HFF-Myc (cell line): Measurements from ENCODE around the gene LRIT3.

Experiments used
- DNase-seq: peaks from one replicate; pipeline ENCODE4 v3.0.0-alpha.2; 2011; ENCODE audit warnings: low read depth; ENCODE audit errors: extremely low read depth
- H3K4me3 ChIP-seq: replicated peaks from 2 replicates; pipeline ENCODE4 v1.5.1; 2011; ENCODE audit warnings: low read depth, mild to moderate bottlenecking, control low read depth, low read length
- TF ChIP-seq, protein P1 (sequence below): IDR thresholded peaks from 2 replicates; pipeline ENCODE4 v1.5.1; 2012; ENCODE audit warnings: mild to moderate bottlenecking, low read depth, low read length, control low read depth; ENCODE audit errors: missing control alignments

Gene LRIT3

DNA sequence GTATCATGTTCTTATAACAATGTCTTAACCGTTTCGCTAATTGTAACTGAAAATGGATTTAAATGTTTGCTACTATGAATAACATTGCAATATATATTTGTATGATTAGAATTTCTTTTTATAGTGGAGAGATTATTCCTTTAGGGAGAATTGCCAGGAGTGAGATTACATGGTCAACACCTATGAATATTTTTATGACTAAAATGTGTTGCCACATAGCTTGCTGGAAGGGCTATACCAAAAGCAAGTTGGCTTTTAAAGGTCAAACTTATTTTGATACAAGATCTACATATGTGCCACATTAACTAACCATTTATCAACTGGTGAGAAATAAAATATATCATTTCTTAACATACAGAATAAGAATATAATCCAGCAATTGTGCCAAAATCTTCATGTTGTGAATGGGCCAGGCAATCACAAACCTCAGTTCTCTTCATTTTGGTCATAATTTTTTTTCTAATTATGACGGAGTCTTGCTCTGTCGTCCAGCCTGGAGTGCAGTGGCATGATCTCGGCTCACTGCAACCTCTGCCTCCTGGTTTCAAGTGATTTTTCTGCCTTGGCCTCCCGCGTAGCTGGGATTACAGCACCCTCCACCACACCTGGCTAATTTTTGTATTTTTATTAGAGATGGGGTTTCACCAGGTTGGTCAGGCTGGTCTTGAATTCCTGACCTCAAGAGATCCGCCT, 54.8 kb downstream of the LRIT3 start:
- no peak for DNase-seq
- no peak overlapping the region for H3K4me3 ChIP-seq
- TF ChIP-seq, protein P1, sequence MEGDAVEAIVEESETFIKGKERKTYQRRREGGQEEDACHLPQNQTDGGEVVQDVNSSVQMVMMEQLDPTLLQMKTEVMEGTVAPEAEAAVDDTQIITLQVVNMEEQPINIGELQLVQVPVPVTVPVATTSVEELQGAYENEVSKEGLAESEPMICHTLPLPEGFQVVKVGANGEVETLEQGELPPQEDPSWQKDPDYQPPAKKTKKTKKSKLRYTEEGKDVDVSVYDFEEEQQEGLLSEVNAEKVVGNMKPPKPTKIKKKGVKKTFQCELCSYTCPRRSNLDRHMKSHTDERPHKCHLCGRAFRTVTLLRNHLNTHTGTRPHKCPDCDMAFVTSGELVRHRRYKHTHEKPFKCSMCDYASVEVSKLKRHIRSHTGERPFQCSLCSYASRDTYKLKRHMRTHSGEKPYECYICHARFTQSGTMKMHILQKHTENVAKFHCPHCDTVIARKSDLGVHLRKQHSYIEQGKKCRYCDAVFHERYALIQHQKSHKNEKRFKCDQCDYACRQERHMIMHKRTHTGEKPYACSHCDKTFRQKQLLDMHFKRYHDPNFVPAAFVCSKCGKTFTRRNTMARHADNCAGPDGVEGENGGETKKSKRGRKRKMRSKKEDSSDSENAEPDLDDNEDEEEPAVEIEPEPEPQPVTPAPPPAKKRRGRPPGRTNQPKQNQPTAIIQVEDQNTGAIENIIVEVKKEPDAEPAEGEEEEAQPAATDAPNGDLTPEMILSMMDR, result no peak

DNA sequence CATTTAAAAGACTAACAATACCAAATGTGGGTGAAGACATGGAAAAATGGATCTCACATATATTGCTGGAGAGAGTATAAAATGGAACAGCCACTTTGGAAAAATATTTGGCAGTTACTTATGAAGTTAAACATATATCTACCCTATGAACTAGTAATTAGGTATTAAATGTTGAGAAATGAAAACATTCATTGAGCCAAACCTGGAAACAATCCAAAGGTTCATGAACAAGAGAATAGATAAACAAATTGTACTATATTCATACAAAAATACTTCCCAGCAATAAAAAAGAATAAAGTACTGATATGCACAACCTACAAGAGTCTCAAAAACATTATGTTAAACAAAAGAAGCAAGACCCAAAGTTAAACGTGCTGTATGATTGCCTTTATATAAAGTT, 60.8 kb downstream of the LRIT3 start:
- TF ChIP-seq, protein P1, result no peak
- no peak for DNase-seq
- H3K4me3 ChIP-seq, result no peak overlapping the region

DNA sequence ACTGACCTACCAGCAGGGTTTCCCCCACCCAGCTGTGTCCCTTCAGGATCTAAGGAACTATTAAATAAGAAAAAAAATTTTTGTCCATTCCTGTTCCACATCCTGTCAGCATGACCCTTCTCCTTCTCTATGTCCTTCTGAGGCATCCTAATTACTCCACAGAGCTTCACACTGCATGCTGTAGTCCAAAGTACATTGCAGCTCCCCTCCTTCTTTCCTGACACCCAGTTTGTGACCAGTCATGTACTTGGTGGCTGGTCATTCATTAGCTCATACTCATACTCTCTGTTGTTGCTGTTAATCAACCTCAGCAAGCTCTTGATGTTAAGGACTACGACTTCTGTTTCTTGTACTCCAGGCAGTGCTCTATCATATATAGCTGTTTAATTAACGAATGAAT, 62.3 kb downstream of the LRIT3 start:
- TF ChIP-seq, protein P1, result no peak
- H3K4me3 ChIP-seq, result no peak overlapping the region
- DNase-seq, result no peak

DNA sequence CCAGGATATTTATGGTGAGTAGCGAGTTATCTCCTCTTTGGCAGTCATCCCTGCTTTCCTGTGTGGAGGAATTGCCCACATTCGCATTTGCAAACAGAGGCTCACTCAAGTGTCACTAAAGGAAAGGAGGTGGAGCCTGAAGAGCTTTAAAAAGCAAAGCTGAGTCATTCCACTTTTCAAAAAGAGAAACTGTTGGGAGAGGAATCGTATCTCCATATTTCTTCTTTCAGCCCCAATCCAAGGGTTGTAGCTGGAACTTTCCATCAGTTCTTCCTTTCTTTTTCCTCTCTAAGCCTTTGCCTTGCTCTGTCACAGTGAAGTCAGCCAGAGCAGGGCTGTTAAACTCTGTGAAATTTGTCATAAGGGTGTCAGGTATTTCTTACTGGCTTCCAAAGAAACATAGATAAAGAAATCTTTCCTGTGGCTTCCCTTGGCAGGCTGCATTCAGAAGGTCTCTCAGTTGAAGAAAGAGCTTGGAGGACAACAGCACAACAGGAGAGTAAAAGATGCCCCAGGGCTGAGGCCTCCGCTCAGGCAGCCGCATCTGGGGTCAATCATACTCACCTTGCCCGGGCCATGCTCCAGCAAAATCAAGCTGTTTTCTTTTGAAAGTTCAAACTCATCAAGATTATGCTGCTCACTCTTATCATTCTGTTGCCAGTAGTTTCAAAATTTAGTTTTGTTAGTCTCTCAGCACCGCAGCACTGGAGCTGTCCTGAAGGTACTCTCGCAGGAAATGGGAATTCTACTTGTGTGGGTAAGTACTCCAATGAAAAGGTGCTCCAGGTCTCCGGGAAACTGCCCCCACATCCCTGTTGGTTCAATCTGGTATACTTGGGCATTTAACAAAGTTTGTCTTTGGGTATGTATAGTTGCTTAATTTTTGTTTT, 65.0 kb downstream of the LRIT3 start, which contains the start of gene EGF:
Gene EGF (plus strand): TSS at position 178 of the 890 bp plus-strand sequence. CDS start 453 bp downstream, at position 631.
- H3K4me3 ChIP-seq, result no peak within 1 kb of the TSS
- DNase-seq, result peak; percentile 24
- TF ChIP-seq, protein P1, result no peak

DNA sequence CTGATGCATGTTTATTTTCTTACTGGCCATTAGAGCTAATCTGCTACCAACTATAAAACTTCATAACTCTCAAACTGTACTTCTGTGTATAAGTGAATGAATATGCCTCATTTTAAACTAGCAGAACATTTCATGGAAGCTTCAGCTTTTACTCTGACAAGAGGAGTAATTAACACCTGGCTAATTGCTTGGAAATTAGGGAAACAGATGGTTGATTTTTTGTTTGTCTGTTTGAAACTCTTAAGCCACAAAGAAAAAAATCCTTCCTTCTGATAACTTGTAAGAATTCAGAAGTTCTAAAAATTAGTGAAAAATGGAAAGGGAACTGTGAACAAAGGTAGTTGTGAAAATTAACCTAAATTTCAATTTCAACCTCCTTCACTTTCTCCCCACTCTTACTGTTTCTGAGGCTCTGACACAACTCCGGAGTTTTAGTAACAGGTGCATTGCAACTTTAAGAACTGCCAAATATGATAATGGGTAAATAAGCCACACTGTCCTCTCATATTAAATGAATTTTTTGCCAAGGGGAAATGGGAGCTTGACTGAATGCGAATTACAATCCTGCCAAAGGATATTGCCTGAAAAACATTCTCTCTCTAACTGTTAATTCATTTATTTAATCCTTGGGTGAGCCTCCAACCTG, 65.8 kb downstream of the LRIT3 start:
- DNase-seq, result no peak
- H3K4me3 ChIP-seq, result no peak overlapping the region
- TF ChIP-seq, protein P1, result no peak

DNA sequence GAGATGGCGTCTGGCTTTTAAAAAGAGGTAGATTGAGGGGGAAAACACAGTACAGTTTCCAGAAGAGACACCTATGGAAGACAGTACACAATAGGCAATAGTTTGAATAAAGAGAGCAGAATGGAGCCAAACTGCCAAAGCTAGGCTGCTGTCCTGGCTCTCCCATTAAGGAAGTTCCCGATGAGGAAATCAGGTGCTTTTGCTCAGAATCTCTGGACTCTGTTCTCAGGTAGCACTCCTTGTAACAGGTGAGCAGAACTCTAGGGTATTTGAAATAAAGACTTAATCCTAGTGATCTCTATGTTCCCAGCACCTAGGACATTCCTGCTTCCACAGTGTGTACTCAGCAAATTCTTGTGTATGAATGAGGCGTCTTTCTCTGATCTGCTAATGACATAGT, 66.4 kb downstream of the LRIT3 start:
- no peak overlapping the region for H3K4me3 ChIP-seq
- TF ChIP-seq, protein P1, result no peak
- DNase-seq, result no peak
